Epithelial cell of esophagus (primary cell): ENCODE measurements around the gene UCN3.

ENCODE experiments used
- DNase-seq: peaks from one replicate; pipeline ENCODE4 v3.0.0; 2010; ENCODE audit warnings: low read depth
- H3K4me3 ChIP-seq: 2 replicates; pipeline ENCODE4 v1.5.1; 2011; ENCODE audit warnings: mild to moderate bottlenecking, low read length, control low read depth
- CTCF ChIP-seq: IDR thresholded peaks from 2 replicates; pipeline ENCODE4 v1.5.1; 2011; ENCODE audit warnings: low read depth, mild to moderate bottlenecking, low read length, control low read depth, inconsistent platforms; ENCODE audit not compliant: insufficient read depth; ENCODE audit errors: missing control alignments

Gene UCN3

GRCh38 chr10:5364890-5365338, at the start of gene UCN3:
TSS of gene UCN3 (plus strand) at chr10:5364966. CDS start at chr10:5373721, 8,755 bp downstream.
- no peak for TF ChIP-seq CTCF
- H3K4me3 ChIP-seq: no peak within 1 kb of the TSS
- no peak for DNase-seq

- H3K4me3 ChIP-seq: no peak overlapping the region
- DNase-seq: peak; percentile 98
- no peak for TF ChIP-seq CTCF
These were observed 47.1 kb upstream of the UCN3 start for GRCh38 chr10:5317547-5318107.

GRCh38 chr10:5318148-5318547, 46.6 kb upstream of the UCN3 start:
- H3K4me3 ChIP-seq: no peak overlapping the region

GRCh38 chr10:5319863-5320262, 44.9 kb upstream of the UCN3 start:
- no peak for DNase-seq
- no peak for TF ChIP-seq CTCF
- no peak overlapping the region for H3K4me3 ChIP-seq

More at GRCh38 chr10:5318148-5318547, 46.6 kb upstream of the UCN3 start:
- DNase-seq: no peak
- no peak for TF ChIP-seq CTCF

GRCh38 chr10:5321273-5321672, 43.5 kb upstream of the UCN3 start:
- H3K4me3 ChIP-seq: no peak overlapping the region
- no peak for TF ChIP-seq CTCF
- DNase-seq: no peak

GRCh38 chr10:5323446-5323845, 41.3 kb upstream of the UCN3 start:
- H3K4me3 ChIP-seq: no peak overlapping the region
- peak; percentile 82 for DNase-seq
- TF ChIP-seq CTCF: no peak

GRCh38 chr10:5325076-5325475, 39.7 kb upstream of the UCN3 start:
- no peak for TF ChIP-seq CTCF
- H3K4me3 ChIP-seq: no peak overlapping the region
- no peak for DNase-seq
